ENCODE data around the gene C20orf141. TPM values are rescaled to one million over a fixed set of nuclear protein-coding genes. Genes with fewer than 3 reads are reported as not detected.

Gene C20orf141
- total RNA-seq, 1 experiment from 2014 or later, result not detected

- H3K18ac ChIP-seq (ENCODE audit: insufficient read length, low read depth, low read length), result no peak overlapping the region
- no peak overlapping the region for H3K56ac ChIP-seq (ENCODE audit: insufficient read length, low read depth, low read length)
- no peaks in the 10 kb centered on the region for H3K4me1 ChIP-seq (ENCODE audit: insufficient read depth, low read length)
- Mint-ChIP-seq H3K27ac (no peak overlapping the region), H3K36me3 (ENCODE audit: insufficient read depth in 1 of 3, low read depth in 3 of 3) (peaks cover 3 to 27% (median 23%) of the 10 kb centered on the region in 3 experiments), H3K4me3 (peak overlapping the region; percentile 35 to 69), H3K4me1 (peaks cover 4 to 10% of the 10 kb centered on the region in 2 experiments), H3K27me3 (ENCODE audit: low read depth) (peaks cover 12% of the 10 kb centered on the region), H3K9me3 (peaks cover 0 to 4% of the 10 kb centered on the region in 2 experiments; a peak in 1 of 5 replicates)
- H2BK15ac ChIP-seq (ENCODE audit: low read depth, low read length), result no peak overlapping the region
- no peak overlapping the region for H4K5ac ChIP-seq (ENCODE audit: insufficient read length, low read depth, low read length)
- no peak overlapping the region for H2BK5ac ChIP-seq (ENCODE audit: insufficient read length, low read length)
- peaks cover 7% of the 10 kb centered on the region; the same call in 1 of the 2 replicates for H3K27me3 ChIP-seq (ENCODE audit: insufficient read depth, low read length)
- DNase-seq, result no peak
- no peak overlapping the region for H2AK5ac ChIP-seq (ENCODE audit: insufficient read length, low read length)
- no peak overlapping the region for H3K23ac ChIP-seq (ENCODE audit: insufficient read length, low read depth, low read length)
- no peaks in the 10 kb centered on the region for H3K79me1 ChIP-seq (ENCODE audit: insufficient read depth, low read depth, low read length, poor library complexity, severe bottlenecking)
- no peak overlapping the region for H2AFZ ChIP-seq (ENCODE audit: low read length)
- H3K4me2 ChIP-seq (ENCODE audit: insufficient read depth, insufficient read length, low read length), result no peak overlapping the region
- H3T11ph ChIP-seq (ENCODE audit: low read length), result no peak overlapping the region
- no peaks in the 10 kb centered on the region for H4K20me1 ChIP-seq (ENCODE audit: control insufficient read depth, insufficient read depth, insufficient read length)
- no peak overlapping the region for H3K9ac ChIP-seq (ENCODE audit: extremely low read depth, insufficient read length, low read length)
- no peak overlapping the region for H2BK12ac ChIP-seq (ENCODE audit: insufficient read length, low read depth, low read length)
- no peak overlapping the region for H3K27ac ChIP-seq (ENCODE audit: insufficient read length, low read depth, low read length)
- H2BK20ac ChIP-seq (ENCODE audit: low read depth, low read length, poor library complexity, severe bottlenecking), result no peak overlapping the region
- H2BK120ac ChIP-seq (ENCODE audit: low read depth, low read length, poor library complexity, severe bottlenecking), result no peak overlapping the region
- no peak for TF ChIP-seq CTCF (conservative IDR thresholded peaks at IDR 0.05)
- H3K79me2 ChIP-seq (ENCODE audit: insufficient read depth, low read length), result no peaks in the 10 kb centered on the region
- no peak overlapping the region for H4K8ac ChIP-seq (replicated peaks; ENCODE audit: insufficient read length, low read depth, low read length)
- no peak overlapping the region for H3K14ac ChIP-seq (ENCODE audit: insufficient read depth, low read length)
- H4K91ac ChIP-seq (ENCODE audit: insufficient read length, low read depth, low read length), result no peak overlapping the region
- H3K9me3 ChIP-seq (ENCODE audit: control insufficient read depth, low read depth, low read length), result no peaks in the 10 kb centered on the region
- no CpG with 5 or more reads among the region's 15 CpGs for WGBS (ENCODE audit: extremely low coverage, insufficient read length, low lambda C conversion rate)
- H3K4ac ChIP-seq (ENCODE audit: low read depth, low read length), result no peak overlapping the region
- peaks cover 7% of the 10 kb centered on the region for H3K23me2 ChIP-seq (ENCODE audit: insufficient read length, low read depth, low read length, poor library complexity, severe bottlenecking)
Observed at GRCh38 chr20:2838847-2839671, 24.3 kb downstream of the C20orf141 start.
